HG03432 (cell line): Measurements from ENCODE around the gene ZNF217.
"Not testable (repeated sequence)": the region's sequence is repeated elsewhere in the genome, so short reads cannot be mapped to it uniquely, and the experiment has no call there.

Source experiments
- ATAC-seq: cut with Tn5 transposase; IDR thresholded peaks from one replicate; pipeline ENCODE4 v1.9.1; 2021; ENCODE audit warnings: mild to moderate bottlenecking, moderate library complexity; ENCODE audit not compliant: unreplicated experiment

ZNF217 gene

GRCh38 chr20:53598140-53599043, 4.8 kb upstream of the ZNF217 start:
- no peak for ATAC-seq

- no peak for ATAC-seq
Observed at GRCh38 chr20:53597521-53598120, 4.0 kb upstream of the ZNF217 start.

- no peak for ATAC-seq
Observed at GRCh38 chr20:53597030-53597482, 3.4 kb upstream of the ZNF217 start.

GRCh38 chr20:53596189-53597001, 2.8 kb upstream of the ZNF217 start:
- ATAC-seq, result not testable (repeated sequence)

- ATAC-seq, result not testable (repeated sequence)
Observed at GRCh38 chr20:53595742-53596141, 2.1 kb upstream of the ZNF217 start.

GRCh38 chr20:53595018-53595378, 1.4 kb upstream of the ZNF217 start:
- ATAC-seq, result no peak

GRCh38 chr20:53594068-53595017, 704 bp upstream of the ZNF217 start:
- peak; percentile 74 for ATAC-seq

- no peak for ATAC-seq
Observed at GRCh38 chr20:53592992-53593465, 610 bp downstream of the ZNF217 start.

GRCh38 chr20:53592454-53592991, 1.1 kb downstream of the ZNF217 start:
- peak; percentile 28 for ATAC-seq

- ATAC-seq, result not testable (repeated sequence)
Observed at GRCh38 chr20:53591941-53592441, 1.6 kb downstream of the ZNF217 start.

GRCh38 chr20:53591206-53591741, 2.4 kb downstream of the ZNF217 start:
- ATAC-seq, result not testable (repeated sequence)

- ATAC-seq, result not testable (repeated sequence)
Observed at GRCh38 chr20:53590608-53591007, 3.0 kb downstream of the ZNF217 start.

- not testable (repeated sequence) for ATAC-seq
Observed at GRCh38 chr20:53590122-53590521, 3.5 kb downstream of the ZNF217 start.

- not testable (repeated sequence) for ATAC-seq
Observed at GRCh38 chr20:53589321-53590065, 4.1 kb downstream of the ZNF217 start.

GRCh38 chr20:53587157-53587703, 6.4 kb downstream of the ZNF217 start:
- not testable (repeated sequence) for ATAC-seq

GRCh38 chr20:53586640-53587039, 7.0 kb downstream of the ZNF217 start:
- no peak for ATAC-seq

- not testable (repeated sequence) for ATAC-seq
Observed at GRCh38 chr20:53585910-53586309, 7.7 kb downstream of the ZNF217 start.

- ATAC-seq, result not testable (repeated sequence)
Observed at GRCh38 chr20:53585004-53585569, 8.6 kb downstream of the ZNF217 start.
